Activated T-helper 1 cell treated with anti-CD3 and anti-CD28 coated beads, Interleukin-12 subunit alpha, Interleukin-12 subunit beta, Interleukin-2, Interleukin-4 antibody, amounts not matched to agents 30 ng/mL and 10 ng/mL and 1 ng/mL, durations not matched to agents 14 hours and 24 hours and 36 hours (primary cell): ENCODE results near the gene TGFB1. TPM values are rescaled to one million over a fixed set of nuclear protein-coding genes. Genes with fewer than 3 reads are reported as not detected.

ENCODE experiments used
- DNase-seq: peaks from one replicate; pipeline ENCODE4 v3.0.0; 2021; ENCODE audit warnings: low spot score
- H3K27ac Mint-ChIP-seq: one replicate; pipeline ENCODE4 v1.8.0; 2021; ENCODE audit warnings: mild to moderate bottlenecking, mixed read lengths
- H3K27me3 Mint-ChIP-seq: one replicate; pipeline ENCODE4 v1.8.0; 2022; ENCODE audit warnings: mild to moderate bottlenecking, moderate library complexity, mixed read lengths; ENCODE audit not compliant: insufficient read depth
- H3K36me3 Mint-ChIP-seq: one replicate; pipeline ENCODE4 v1.8.0; 2021; ENCODE audit warnings: low read depth, mixed read lengths
- H3K4me1 Mint-ChIP-seq: one replicate; pipeline ENCODE4 v1.8.0; 2021; ENCODE audit warnings: low read depth, mixed read lengths
- H3K4me3 Mint-ChIP-seq: one replicate; pipeline ENCODE4 v1.8.0; 2021; ENCODE audit warnings: mild to moderate bottlenecking, moderate library complexity, mixed read lengths
- H3K9me3 Mint-ChIP-seq: one replicate; pipeline ENCODE4 v1.8.0; 2021; ENCODE audit warnings: mixed read lengths
- intact Hi-C: fragments of 100-400 bp; cut with micrococcal nuclease; formaldehyde crosslinking; loops from one replicate; pipeline ENCODE4 v1.15.1; 2024
- total RNA-seq: library from RNA; stranded (reverse); gene quantifications from 2 replicates; pipeline ENCODE4 v1.2.3, GENCODE V29; 2022

Gene TGFB1
- total RNA-seq, 1 donor from 2014 or later = 108 TPM

DNA sequence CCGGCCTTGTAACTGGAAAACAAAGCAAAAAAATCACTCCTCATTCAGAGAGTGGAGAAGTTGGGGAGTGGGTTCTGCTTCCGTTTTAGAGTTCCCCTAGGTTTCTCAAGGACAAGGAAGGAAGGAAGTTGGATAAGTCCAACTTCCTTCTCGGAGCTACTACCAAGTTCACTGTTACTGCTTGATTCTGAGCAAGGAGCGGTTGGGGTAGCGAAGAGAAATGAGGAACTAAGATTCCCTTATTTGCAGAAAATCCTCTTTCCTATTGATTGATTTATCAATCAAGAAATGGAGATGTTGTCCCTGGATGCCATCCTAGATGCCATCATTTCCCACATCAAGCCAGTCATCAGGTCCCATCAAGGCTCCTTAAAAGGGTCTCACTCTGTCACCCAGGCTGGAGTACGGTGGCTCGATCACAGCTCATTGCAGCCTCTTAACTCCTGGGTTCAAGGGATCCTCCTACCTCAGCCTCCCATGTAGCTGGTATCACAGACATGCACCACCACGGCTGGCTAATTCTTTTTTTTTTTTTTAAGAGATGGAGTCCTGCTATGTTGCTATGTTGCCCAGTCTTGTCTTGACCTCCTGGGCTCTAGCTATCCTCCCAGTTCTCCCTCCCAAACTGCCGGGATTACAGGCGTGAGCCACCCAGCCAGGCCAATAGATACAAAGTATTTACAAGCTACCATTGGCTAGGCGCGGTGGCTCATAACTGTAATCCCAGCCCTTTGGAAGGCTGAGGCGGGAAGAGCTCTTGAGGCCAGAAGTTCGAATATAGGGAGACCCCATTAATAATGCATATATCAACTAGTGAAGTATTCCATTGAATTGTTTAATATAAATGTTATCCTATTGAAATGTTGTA is 11.0 kb upstream of the TGFB1 start:
- DNase-seq = no peak
- peak overlapping the region; percentile 98 for H3K27ac Mint-ChIP-seq
- intact Hi-C loops = loop anchor here (1.0 to 5.0 kb wide), 5 partner anchors 14 to 922 kb away; partner anchors contain the start of genes BCKDHA, DMAC2, EXOSC5 and SERTAD3
- H3K36me3 Mint-ChIP-seq = peaks cover 2% of the 10 kb centered on the region
- H3K4me1 Mint-ChIP-seq = peaks cover 28% of the 10 kb centered on the region
- H3K4me3 Mint-ChIP-seq = peak overlapping the region; percentile 88
- H3K27me3 Mint-ChIP-seq = no peaks in the 10 kb centered on the region
- no peaks in the 10 kb centered on the region for H3K9me3 Mint-ChIP-seq

DNA sequence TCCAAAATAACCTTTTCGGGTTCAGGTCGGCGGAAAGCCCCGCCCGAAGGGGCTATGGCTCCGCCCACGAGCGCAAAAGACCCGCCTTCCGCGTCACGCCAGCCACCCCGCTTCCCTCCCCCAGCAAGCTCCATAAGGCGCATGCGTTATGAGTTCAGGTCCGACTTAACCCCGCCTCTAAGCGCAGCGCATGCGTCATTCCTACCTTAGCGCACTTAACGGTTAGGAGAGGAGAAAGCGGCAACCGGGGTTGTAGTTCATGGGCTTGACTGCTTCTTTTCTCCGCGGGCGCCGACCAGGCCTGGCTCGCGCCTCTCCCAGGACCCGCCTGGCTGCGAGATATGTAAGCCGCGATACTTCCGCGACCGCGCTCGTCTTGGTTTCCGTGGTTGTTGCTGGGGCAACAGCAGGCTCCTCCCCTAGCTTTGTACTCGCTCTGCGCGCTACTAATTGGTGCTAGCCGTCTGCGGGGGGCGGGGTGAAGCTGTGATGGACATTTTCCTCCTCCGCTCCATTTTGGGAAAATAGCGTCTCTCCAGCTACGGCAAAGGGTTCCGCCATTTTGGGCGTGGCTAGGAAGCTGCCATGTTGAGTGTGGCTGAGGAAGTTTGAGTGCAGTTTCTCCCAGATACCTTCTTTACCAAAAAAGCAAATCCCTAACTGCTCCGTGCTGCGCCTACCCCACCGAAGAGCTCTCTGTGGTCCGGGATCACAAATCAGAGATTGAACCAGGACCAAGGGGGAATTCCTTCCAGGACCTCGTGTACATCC is 10.2 kb upstream of the TGFB1 start, which contains the start of gene B9D2:
Gene B9D2, minus strand, starts transcription at position 397 of the 771 bp plus-strand sequence. CDS start 630 bp downstream, outside the sequence.
- DNase-seq = peak; percentile 97
- H3K4me1 Mint-ChIP-seq = peaks cover 30% of the 10 kb centered on the region
- no peaks in the 10 kb centered on the region for H3K27me3 Mint-ChIP-seq
- no peaks in the 10 kb centered on the region for H3K9me3 Mint-ChIP-seq
- intact Hi-C loops = loop anchor here (1.0 to 5.0 kb wide), 7 partner anchors 10 to 922 kb away; partner anchors contain the start of genes BCKDHA, DMAC2, EXOSC5 and RAB4B
- H3K27ac Mint-ChIP-seq = peak within 1 kb of the TSS; percentile 98
- peaks cover 2% of the 10 kb centered on the region for H3K36me3 Mint-ChIP-seq
- H3K4me3 Mint-ChIP-seq = peak within 1 kb of the TSS; percentile 88

- H3K4me3 Mint-ChIP-seq = peak overlapping the region; percentile 88
- H3K9me3 Mint-ChIP-seq = no peaks in the 10 kb centered on the region
- no peaks in the 10 kb centered on the region for H3K27me3 Mint-ChIP-seq
- peaks cover 32% of the 10 kb centered on the region for H3K4me1 Mint-ChIP-seq
- DNase-seq = no peak
- H3K27ac Mint-ChIP-seq = peak overlapping the region; percentile 98
- H3K36me3 Mint-ChIP-seq = peaks cover 2% of the 10 kb centered on the region
- intact Hi-C loops = loop anchor here (1.0 to 5.0 kb wide), 3 partner anchors 9 to 921 kb away; partner anchors contain the start of genes RAB4B and SERTAD3
These were observed 9.6 kb upstream of the TGFB1 start for GRCh38 chr19:41363371-41363752.

DNA sequence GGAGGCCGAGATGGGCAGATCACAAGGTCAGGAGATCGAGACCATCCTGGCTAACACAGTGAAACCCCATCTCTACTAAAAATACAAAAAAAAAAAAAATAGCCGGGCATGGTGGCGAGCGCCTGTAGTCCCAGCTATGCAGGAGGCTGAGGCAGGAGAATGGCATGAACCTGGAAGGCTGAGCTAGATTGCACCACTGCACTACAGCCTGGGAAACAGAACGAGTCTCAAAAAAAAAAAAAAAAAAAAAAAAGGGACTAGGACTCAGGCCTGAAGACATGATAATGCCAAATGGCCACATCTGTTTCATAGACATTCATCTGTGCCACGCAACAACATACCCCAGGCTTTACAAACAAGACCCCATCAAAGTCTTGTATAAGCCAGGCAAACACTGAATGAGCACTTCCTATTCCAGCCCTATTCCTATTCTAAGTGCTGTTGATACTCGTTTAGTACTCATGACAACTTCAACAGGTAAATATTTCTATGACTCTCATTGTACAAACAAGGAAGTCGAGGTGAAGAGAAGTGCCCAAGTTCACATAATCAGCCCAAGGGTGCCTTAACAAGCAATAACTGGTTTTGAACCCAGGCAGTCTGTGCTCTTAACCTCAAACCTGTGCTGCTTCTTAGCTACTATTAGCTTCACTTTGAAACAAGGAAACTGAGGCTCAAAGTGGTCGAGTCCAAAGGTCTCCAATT is 8.6 kb upstream of the TGFB1 start:
- intact Hi-C loops = loop anchor here (5.0 kb wide), 1 partner anchor 920 kb away; the partner anchor contains the start of gene SERTAD3
- H3K27me3 Mint-ChIP-seq = no peaks in the 10 kb centered on the region
- H3K9me3 Mint-ChIP-seq = no peaks in the 10 kb centered on the region
- peak overlapping the region; percentile 88 for H3K4me3 Mint-ChIP-seq
- peaks cover 2% of the 10 kb centered on the region for H3K36me3 Mint-ChIP-seq
- no peak overlapping the region for H3K27ac Mint-ChIP-seq
- no peak for DNase-seq
- peaks cover 42% of the 10 kb centered on the region for H3K4me1 Mint-ChIP-seq

- H3K4me3 Mint-ChIP-seq = no peak overlapping the region
- H3K27me3 Mint-ChIP-seq = no peaks in the 10 kb centered on the region
- H3K4me1 Mint-ChIP-seq = peaks cover 62% of the 10 kb centered on the region
- intact Hi-C loops = loop anchor here (5.0 kb wide), 1 partner anchor 917 kb away; the partner anchor contains the start of gene SERTAD3
- H3K36me3 Mint-ChIP-seq = peaks cover 7% of the 10 kb centered on the region
- no peak overlapping the region for H3K27ac Mint-ChIP-seq
- H3K9me3 Mint-ChIP-seq = no peaks in the 10 kb centered on the region
- DNase-seq = no peak
These were observed 6.0 kb upstream of the TGFB1 start for GRCh38 chr19:41359741-41360140.

GRCh38 chr19:41357746-41358145 is 4.0 kb upstream of the TGFB1 start:
- no peak overlapping the region for H3K4me3 Mint-ChIP-seq
- H3K4me1 Mint-ChIP-seq = peaks cover 53% of the 10 kb centered on the region
- H3K27ac Mint-ChIP-seq = peak overlapping the region; percentile 82
- intact Hi-C loops = no loop called here
- no peak for DNase-seq
- H3K27me3 Mint-ChIP-seq = no peaks in the 10 kb centered on the region
- H3K36me3 Mint-ChIP-seq = peaks cover 9% of the 10 kb centered on the region
- no peaks in the 10 kb centered on the region for H3K9me3 Mint-ChIP-seq

- peaks cover 52% of the 10 kb centered on the region for H3K4me1 Mint-ChIP-seq
- H3K36me3 Mint-ChIP-seq = peaks cover 9% of the 10 kb centered on the region
These were observed 3.4 kb upstream of the TGFB1 start for GRCh38 chr19:41356984-41357739.

GRCh38 chr19:41355802-41356201 is 2.1 kb upstream of the TGFB1 start:
- Mint-ChIP-seq H3K4me3 (peak overlapping the region; percentile 62), H3K9me3 (no peaks in the 10 kb centered on the region), H3K4me1 (peaks cover 57% of the 10 kb centered on the region), H3K27ac (peak overlapping the region; percentile 82), H3K36me3 (peaks cover 12% of the 10 kb centered on the region), H3K27me3 (no peaks in the 10 kb centered on the region)
- intact Hi-C loops = no loop called here
- no peak for DNase-seq

More at GRCh38 chr19:41356984-41357739, 3.4 kb upstream of the TGFB1 start:
- peak overlapping the region; percentile 82 for H3K27ac Mint-ChIP-seq
- H3K4me3 Mint-ChIP-seq = peak overlapping the region; percentile 41
- intact Hi-C loops = no loop called here
- no peak for DNase-seq
- no peaks in the 10 kb centered on the region for H3K27me3 Mint-ChIP-seq
- H3K9me3 Mint-ChIP-seq = no peaks in the 10 kb centered on the region

GRCh38 chr19:41355035-41355434 is 1.3 kb upstream of the TGFB1 start:
- peaks cover 59% of the 10 kb centered on the region for H3K4me1 Mint-ChIP-seq
- DNase-seq = no peak
- peak overlapping the region; percentile 82 for H3K27ac Mint-ChIP-seq
- H3K36me3 Mint-ChIP-seq = peaks cover 12% of the 10 kb centered on the region
- H3K27me3 Mint-ChIP-seq = no peaks in the 10 kb centered on the region
- H3K9me3 Mint-ChIP-seq = no peaks in the 10 kb centered on the region
- intact Hi-C loops = no loop called here
- peak overlapping the region; percentile 62 for H3K4me3 Mint-ChIP-seq

DNA sequence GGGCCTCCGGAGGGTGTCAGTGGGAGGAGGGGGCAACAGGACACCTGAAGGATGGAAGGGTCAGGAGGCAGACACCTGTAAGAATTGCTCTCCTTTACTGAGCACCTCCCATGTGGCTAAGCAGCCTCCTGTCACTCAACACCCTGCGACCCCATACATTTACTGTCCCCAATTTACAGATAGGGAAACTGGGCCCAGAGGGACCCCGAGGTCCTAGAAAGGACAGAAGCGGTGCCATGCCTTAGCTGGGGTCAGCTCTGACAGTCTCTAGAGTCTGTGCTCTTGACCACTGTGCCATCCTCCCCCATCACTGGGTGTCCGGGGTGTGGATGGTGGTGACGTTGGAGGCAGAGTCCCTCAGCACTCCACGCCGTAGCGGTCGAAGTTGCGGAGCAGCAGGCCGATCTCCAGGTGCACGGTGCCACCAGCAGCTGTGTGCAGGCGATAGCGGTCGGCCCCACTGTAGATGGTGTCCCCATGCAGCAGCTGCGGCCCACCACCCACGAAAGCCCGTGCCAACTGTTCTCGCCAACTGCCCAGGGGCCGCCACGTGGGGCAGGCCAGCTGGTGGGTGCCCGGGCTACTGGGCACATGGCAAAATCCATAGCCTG is 726 bp upstream of the TGFB1 start:
- Mint-ChIP-seq H3K9me3 (no peaks in the 10 kb centered on the region), H3K36me3 (peaks cover 15% of the 10 kb centered on the region), H3K4me3 (peak overlapping the region; percentile 85), H3K27ac (peak overlapping the region; percentile 84), H3K4me1 (peaks cover 61% of the 10 kb centered on the region), H3K27me3 (no peaks in the 10 kb centered on the region)
- no peak for DNase-seq
- intact Hi-C loops = loop anchor here (1.0 to 5.0 kb wide), 8 partner anchors 9 to 1007 kb away; partner anchors contain the start of genes C19orf47 and PLD3
